Heart left ventricle (tissue), 16 donors: Measurements from ENCODE around the gene AP1G2. TPM values are rescaled to one million over a fixed set of nuclear protein-coding genes. Genes with fewer than 3 reads are reported as not detected.
"Not testable (repeated sequence)": the region's sequence is repeated elsewhere in the genome, so short reads cannot be mapped to it uniquely, and the experiment has no call there.

Experiments used
- ATAC-seq, 4 donors: fragments of 200-7000 bp; cut with Tn5 transposase; one replicate each; pipeline ENCODE4 v1.9.1; 2020 to 2022; ENCODE audit warnings: moderate library complexity in 4 of 4, mild to moderate bottlenecking in 3 of 4, moderate number of reproducible peaks in 1 of 4
- DNase-seq, 5 donors: peaks; one replicate each; pipeline ENCODE4 v3.0.0-alpha.2; 2020
- H3K27ac ChIP-seq, 12 donors: fragments of 200-600 bp; sonication (generic) in 4 of 12; one replicate each; pipeline versions ENCODE4 v1.5.0 to v1.8.0; 2016 to 2022; ENCODE audit warnings: mild to moderate bottlenecking in 2 of 12
- H3K27me3 ChIP-seq, 9 donors: fragments of 200-600 bp; sonication (generic) in 2 of 9; one replicate each; pipeline versions ENCODE4 v1.5.1 to v1.8.0; 2016 to 2022; ENCODE audit warnings: mild to moderate bottlenecking in 3 of 9
- H3K36me3 ChIP-seq, 9 donors: fragments of 200-600 bp; sonication (generic) in 2 of 9; one replicate each; pipeline versions ENCODE4 v1.5.0 to v1.8.0; 2018 to 2022; ENCODE audit warnings: mild to moderate bottlenecking in 2 of 9
- H3K4me1 ChIP-seq, 12 donors: fragments of 200-600 bp; sonication (generic) in 4 of 12; one replicate each; pipeline versions ENCODE4 v1.5.0 to v1.8.0; 2016 to 2022; ENCODE audit warnings: mild to moderate bottlenecking in 3 of 12
- H3K4me3 ChIP-seq, 12 donors: fragments of 200-600 bp; sonication (generic) in 4 of 12; one replicate each; pipeline versions ENCODE4 v1.5.0 to v1.8.0; 2017 to 2022; ENCODE audit warnings: mild to moderate bottlenecking in 9 of 12, moderate library complexity in 4 of 12
- H3K9me3 ChIP-seq, 12 donors: fragments of 200-600 bp; sonication (generic) in 4 of 12; one replicate each; pipeline versions ENCODE4 v1.5.0 to v1.8.0; 2016 to 2022; ENCODE audit warnings: mild to moderate bottlenecking in 1 of 12
- CTCF ChIP-seq, 12 donors: fragments of 200-600 bp; sonication (generic) in 4 of 12; IDR thresholded peaks; one replicate each; pipeline versions ENCODE4 v1.5.0 to v1.8.0; 2018 to 2022; ENCODE audit warnings: antibody characterized with exemption in 12 of 12, mild to moderate bottlenecking in 5 of 12
- POLR2A ChIP-seq, 2 donors: fragments of 450-650 bp; IDR thresholded peaks; one replicate each; pipeline ENCODE4 v1.6.1; 2017; ENCODE audit warnings: antibody characterized with exemption in 2 of 2, mild to moderate bottlenecking in 2 of 2, moderate library complexity in 2 of 2
- WGBS, 4 donors: extraction: QIAGEN DNeasy Blood & Tissue Kit in 2 of 4; methylation state at CpG; one replicate each; pipeline versions ENCODE4 v1.1.5 to v1.1.7; 2013 to 2018; 5-methylcytosine and 5-hydroxymethylcytosine counted together
- intact Hi-C, 10 donors: fragments of 100-400 bp; cut with DNase I; formaldehyde crosslinking; loops; one replicate each; pipeline versions ENCODE4 v1.11.1 to v1.14.2; 2022
- polyA plus RNA-seq, 2 donors: library from polyadenylated mRNA; stranded (reverse); fragments of 200-250 nt; gene quantifications; one replicate each; pipeline ENCODE4 v1.2.3, GENCODE V29; 2013
- total RNA-seq, 9 donors: library from RNA; depleted of rRNA in 2 of 9; stranded (reverse); fragments of >200 nt in 2 of 9; fragmentation: NEBNext Ultra II Directional in 3 of 9; extraction: Animal tissue kit (Norgen Biotek cat#: 25700) in 3 of 9; gene quantifications; one replicate each; pipeline versions ENCODE4 v1.1.0 to v1.2.4, GENCODE V29; 2016 to 2023
- donor health status: ischemic (EF 13 %, LVEDD 7.1; RV severe dilation, severe dysfunction).
- donor health status: healthy with polysubstance abuse.
- donor health status: DM: no; HTN: yes; CAD: no.
- donor health status: DM: no; HTN: no; CAD: no.
- donor health status: ischemic (EF 25% LVEDD 6.9; RV normal size, moderate dysfunction).
- donor health status: ischemic (EF 25% LVEDD 5.7; RV mildly dilated, moderate dysfunction).
- donor health status: healthy.
- donor health status: DM: yes; HTN: yes; CAD: no.
- donor health status: ischemic (EF 35%, LVEDD 5.7; RV mildly dilated, moderate dysfunction).
- donor health status: nonischemic (EF 11% LVEDD 7.7; RV severe dilation, severe dysfunction).
- donor health status: DM: yes; HTN: yes; CAD: no.
- donor health status: PGD.
- donor health status: ischemic (EF 29% LVEDD 5.4; RV normal size, mild dysfunction).
- donor health status: nonischemic (EF 23%, LVEDD 6.1; RV moderate dilation, normal function).

Gene AP1G2
- total and polyA plus RNA-seq, 11 donors: 7.2 to 33.8 (median 11.6) TPM

GRCh38 chr14:23588884-23589598, 21.4 kb upstream of the AP1G2 start:
- no peak for TF ChIP-seq POLR2A (IDR thresholded peaks at IDR 0.05)
- peak; percentile 58 to 76 (median 68) for TF ChIP-seq CTCF (IDR thresholded peaks at IDR 0.05)
- peak; percentile 82 to 96 (median 91) for ATAC-seq

DNA sequence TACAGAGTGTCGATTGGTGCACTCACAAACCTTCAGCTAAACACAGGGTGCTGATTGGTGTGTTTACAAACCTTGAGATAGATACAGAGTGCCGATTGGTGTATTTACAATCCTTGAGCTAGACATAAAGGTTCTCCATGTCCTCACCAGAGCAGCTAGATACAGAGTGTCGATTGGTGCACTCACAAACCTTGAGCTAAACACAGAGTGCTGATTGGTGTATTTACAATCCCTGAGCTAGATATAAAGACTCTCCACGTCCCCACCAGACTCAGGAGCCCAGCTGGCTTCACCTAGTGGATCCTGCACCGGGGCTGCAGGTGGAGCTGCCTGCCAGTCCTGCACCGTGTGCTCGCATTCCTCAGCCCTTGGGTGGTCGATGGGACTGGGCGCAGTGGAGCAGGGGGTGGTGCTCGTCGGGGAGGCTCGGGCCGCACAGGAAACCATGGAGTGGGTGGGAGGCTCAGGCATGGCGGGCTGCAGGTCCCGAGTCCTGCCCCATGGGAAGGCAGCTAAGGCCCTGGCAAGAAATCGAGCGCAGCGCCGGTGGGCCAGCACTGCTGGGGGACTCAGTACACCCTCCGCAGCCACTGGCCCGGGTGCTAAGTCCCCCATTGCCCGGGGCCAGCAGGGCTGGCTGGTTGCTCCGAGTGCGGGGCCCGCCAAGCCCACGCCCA, 17.1 kb upstream of the AP1G2 start:
- DNase-seq, H3K9me3 ChIP-seq, H3K4me3 ChIP-seq, H3K27ac ChIP-seq, ATAC-seq, H3K4me1 ChIP-seq, H3K36me3 ChIP-seq: not testable (repeated sequence)
- WGBS, 4 donors: 91 to 96% (median 91%) methylated on average over 8 to 25 of the region's 26 CpGs
- intact Hi-C loops: loop anchor here in 3 of 10 donors (5.0 kb wide), 3 partner anchors 328 to 348 kb away; no protein-coding TSS in a partner anchor
- peaks cover 0 to 19% (median 4%) of the 10 kb centered on the region in 9 donors for H3K27me3 ChIP-seq

More at GRCh38 chr14:23588884-23589598, 21.4 kb upstream of the AP1G2 start:
- 11 to 17% (median 14%) methylated on average over 5 of the region's 5 CpGs for WGBS, 4 donors
- no peaks in the 10 kb centered on the region for H3K36me3 ChIP-seq
- H3K4me3 ChIP-seq: no peak overlapping the region
- H3K27ac ChIP-seq: no peak overlapping the region
- H3K4me1 ChIP-seq: peaks cover 0 to 7% (median 2%) of the 10 kb centered on the region in 12 donors
- DNase-seq: peak; percentile 84 to 92 (median 87)
- peaks cover 0 to 6% (median 0%) of the 10 kb centered on the region in 9 donors for H3K27me3 ChIP-seq
- intact Hi-C loops: loop anchor here in 4 of 10 donors (1.0 to 5.0 kb wide), 5 partner anchors 323 to 343 kb away; no protein-coding TSS in a partner anchor
- H3K9me3 ChIP-seq: no peaks in the 10 kb centered on the region

DNA sequence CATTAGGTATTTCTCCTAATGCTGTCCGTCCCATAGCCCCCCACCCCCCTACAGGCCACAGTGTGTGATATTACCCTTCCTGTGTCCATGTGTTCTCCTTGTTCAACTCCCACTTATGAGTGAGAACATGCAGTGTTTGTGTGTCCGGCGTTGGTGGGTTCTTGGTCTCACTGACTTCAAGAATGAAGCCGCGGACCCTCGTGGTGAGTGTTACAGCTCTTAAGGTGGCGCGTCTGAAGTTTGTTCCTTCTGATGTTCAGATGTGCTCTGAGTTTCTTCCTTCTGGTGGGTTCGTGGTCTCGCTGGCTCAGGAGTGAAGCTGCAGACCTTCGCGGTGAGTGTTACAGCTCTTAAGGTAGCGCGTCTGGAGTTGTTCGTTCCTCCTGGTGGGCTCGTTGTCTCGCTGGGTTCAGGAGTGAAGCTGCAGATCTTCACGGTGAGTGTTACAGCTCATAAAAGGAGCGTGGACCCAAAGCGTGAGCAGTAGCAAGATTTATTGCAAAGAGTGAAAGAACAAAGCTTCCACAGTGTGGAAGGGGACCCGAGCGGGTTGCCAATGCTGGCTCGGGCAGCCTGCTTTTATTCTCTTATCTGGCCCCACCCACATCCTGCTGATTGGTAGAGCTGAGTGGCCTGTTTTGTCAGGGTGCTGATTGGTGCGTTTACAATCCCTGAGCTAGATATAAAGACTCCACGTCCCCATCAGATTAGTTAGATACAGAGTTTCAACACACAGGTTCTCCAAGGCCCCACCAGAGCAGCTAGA, 16.4 kb upstream of the AP1G2 start:
- H3K27ac ChIP-seq, ATAC-seq, H3K9me3 ChIP-seq, H3K4me3 ChIP-seq, H3K36me3 ChIP-seq, DNase-seq, H3K4me1 ChIP-seq, intact Hi-C loops: not testable (repeated sequence)
- peaks cover 2 to 26% (median 7%) of the 10 kb centered on the region in 9 donors for H3K27me3 ChIP-seq
- WGBS, 4 donors: 77 to 84% (median 80%) methylated on average over 24 to 25 of the region's 25 CpGs

DNA sequence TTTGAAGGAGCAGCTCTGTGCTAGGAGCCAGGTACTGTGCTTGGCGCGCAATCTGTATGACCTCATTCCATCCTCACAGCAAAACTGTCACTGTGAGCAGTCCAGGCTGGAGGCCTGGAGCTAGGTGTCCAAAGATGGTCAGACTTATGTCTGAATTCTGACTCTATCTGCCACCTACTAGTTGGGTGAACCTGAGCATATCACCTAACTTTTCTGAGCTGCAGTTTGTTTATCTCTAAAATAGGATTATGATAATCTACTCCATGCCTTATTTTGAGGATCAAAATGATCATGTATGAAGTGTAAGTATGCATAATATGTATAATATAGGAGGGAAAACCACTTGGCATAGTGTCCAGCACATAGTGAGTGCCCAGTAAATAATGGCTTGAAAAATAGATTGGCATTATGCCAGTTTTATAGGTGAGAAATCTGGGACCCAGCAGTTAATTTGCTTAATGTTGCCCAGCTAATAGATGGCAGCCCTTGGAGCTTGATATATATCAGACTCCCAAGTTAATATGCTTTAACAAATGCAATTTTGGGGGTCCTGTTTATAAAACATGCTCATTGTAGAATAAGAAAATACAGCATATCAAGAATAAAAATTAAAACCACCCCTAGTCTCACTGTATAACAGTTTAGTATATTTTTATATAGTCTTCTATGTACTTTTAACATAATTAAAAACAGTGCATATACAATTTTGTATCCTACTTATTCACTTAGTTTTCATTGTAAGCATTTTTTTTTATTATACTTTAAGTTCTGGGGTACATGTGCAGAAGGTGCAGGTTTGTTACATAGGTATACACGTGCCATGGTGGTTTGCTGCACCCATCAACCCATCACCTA, 15.5 kb upstream of the AP1G2 start:
- no peak for ATAC-seq
- TF ChIP-seq POLR2A (IDR thresholded peaks at IDR 0.05) (no peak), CTCF (IDR thresholded peaks at IDR 0.05) (no peak)

More for the DNA sequence above, 15.5 kb upstream of the AP1G2 start:
- 70 to 84% (median 75%) methylated on average over 3 of the region's 3 CpGs for WGBS, 4 donors
- Histone ChIP-seq H3K4me1 (no peaks in the 10 kb centered on the region), H3K4me3 (no peak overlapping the region), H3K27me3 (peaks cover 2 to 34% (median 11%) of the 10 kb centered on the region in 9 donors), H3K9me3 (no peaks in the 10 kb centered on the region), H3K36me3 (no peaks in the 10 kb centered on the region), H3K27ac (no peak overlapping the region)
- intact Hi-C loops: no loop called here
- no peak for DNase-seq
